HepG2 (cell line): ENCODE results near the gene MUSK.

Source experiments
- HMG20B ChIP-seq: conservative IDR thresholded peaks from 2 replicates; pipeline ENCODE4 v1.6.1; 2016; ENCODE audit warnings: missing genetic modification reagents, missing compliant biosample characterization
- MIER3 ChIP-seq: IDR thresholded peaks from 2 replicates; pipeline ENCODE4 v1.6.1; 2016; ENCODE audit warnings: missing compliant biosample characterization, borderline replicate concordance
- NCOA1 ChIP-seq: sonication (generic); formaldehyde crosslinking; IDR thresholded peaks from 2 replicates; pipeline ENCODE4 v1.9.0; 2021; ENCODE audit warnings: missing genetic modification reagents
- POLR2AphosphoS5 ChIP-seq: IDR thresholded peaks from 2 replicates; pipeline ENCODE4 v1.6.1; 2012; ENCODE audit warnings: low read depth, low read length
- SOX5 ChIP-seq: IDR thresholded peaks from 2 replicates; pipeline ENCODE4 v1.6.1; 2016; ENCODE audit warnings: borderline replicate concordance
- SP1 ChIP-seq, 2 experiments: fragments of 450-650 bp in 1 of 2; sonication (generic) in 1 of 2; formaldehyde crosslinking in 1 of 2; IDR thresholded peaks; 2 replicates each; pipeline versions ENCODE4 v1.4.0 to v1.6.1; 2016 to 2020; ENCODE audit warnings: missing genetic modification reagents in 1 of 2
- TAF1 ChIP-seq: sonication (generic); formaldehyde crosslinking; IDR thresholded peaks from 2 replicates; pipeline ENCODE4 v1.4.0; 2020; ENCODE audit warnings: missing genetic modification reagents
- ZBTB8A ChIP-seq: sonication (generic); formaldehyde crosslinking; IDR thresholded peaks from 2 replicates; pipeline ENCODE4 v1.4.0; 2020; ENCODE audit warnings: mild to moderate bottlenecking, low read depth, missing genetic modification reagents, borderline replicate concordance
- ZZZ3 ChIP-seq: sonication (generic); formaldehyde crosslinking; IDR thresholded peaks from 2 replicates; pipeline ENCODE4 v1.4.0; 2020; ENCODE audit warnings: missing genetic modification reagents, mild to moderate bottlenecking, borderline replicate concordance
- TF ChIP-seq, protein P1 (sequence below): IDR thresholded peaks from 2 replicates; pipeline ENCODE4 v1.6.1; 2016; ENCODE audit warnings: mild to moderate bottlenecking
- TF ChIP-seq, protein P2 (sequence below): sonication (generic); formaldehyde crosslinking; IDR thresholded peaks from 2 replicates; pipeline ENCODE4 v1.4.0; 2020; ENCODE audit warnings: missing genetic modification reagents
- TF ChIP-seq, protein P3 (sequence below): sonication (generic); formaldehyde crosslinking; IDR thresholded peaks from 2 replicates; pipeline ENCODE4 v1.8.0; 2022; ENCODE audit warnings: mild to moderate bottlenecking, missing genetic modification reagents; ENCODE audit not compliant: insufficient replicate concordance
- TF ChIP-seq, protein P4 (sequence below): sonication (generic); formaldehyde crosslinking; IDR thresholded peaks from 2 replicates; pipeline ENCODE4 v1.8.1; 2022; ENCODE audit warnings: low read depth, mild to moderate bottlenecking, missing genetic modification reagents

DNA sequence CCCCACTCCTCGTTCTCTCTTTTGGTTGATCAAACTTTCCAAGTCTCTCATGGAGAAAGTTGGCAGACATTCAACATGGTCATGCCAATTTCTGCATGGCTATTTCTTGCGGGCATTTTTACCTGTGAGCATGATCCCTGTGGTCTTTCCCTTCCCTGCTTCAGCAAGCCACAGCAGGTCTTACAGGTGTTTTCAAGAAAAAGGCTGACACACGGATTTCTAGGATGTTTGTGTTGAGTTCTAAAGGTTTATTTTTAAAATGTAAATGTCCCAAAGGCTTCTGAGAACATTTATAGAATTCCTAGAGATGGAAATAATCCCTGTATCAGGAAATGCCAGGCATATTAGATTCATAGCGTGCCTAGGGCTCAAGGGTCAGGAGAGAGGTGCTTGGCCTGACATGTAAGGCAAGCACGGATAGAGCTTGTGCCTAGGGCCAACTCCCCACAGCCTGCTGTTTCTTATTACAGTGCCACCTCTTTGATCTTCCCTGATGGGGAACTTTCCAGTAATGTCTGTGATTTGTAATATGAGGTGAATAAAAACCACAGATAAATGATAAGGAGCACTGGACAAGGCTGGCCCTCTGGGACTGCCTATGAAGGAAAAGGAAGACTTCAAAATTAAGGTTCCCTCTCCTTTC is 79.8 kb downstream of the MUSK start:
- TF ChIP-seq ZZZ3 (CRISPR knock-in tag) (no peak), SOX5 (no peak), HMG20B (CRISPR knock-in tag) (no peak), TAF1 (CRISPR knock-in tag) (no peak), MIER3 (CRISPR knock-in tag) (no peak), NCOA1 (no peak), SP1 (IDR thresholded peaks at IDR 0.05) (no peak), SP1 (CRISPR knock-in tag; IDR thresholded peaks at IDR 0.05) (no peak), POLR2AphosphoS5 (no peak), ZBTB8A (CRISPR knock-in tag) (no peak)
- TF ChIP-seq, protein P1, sequence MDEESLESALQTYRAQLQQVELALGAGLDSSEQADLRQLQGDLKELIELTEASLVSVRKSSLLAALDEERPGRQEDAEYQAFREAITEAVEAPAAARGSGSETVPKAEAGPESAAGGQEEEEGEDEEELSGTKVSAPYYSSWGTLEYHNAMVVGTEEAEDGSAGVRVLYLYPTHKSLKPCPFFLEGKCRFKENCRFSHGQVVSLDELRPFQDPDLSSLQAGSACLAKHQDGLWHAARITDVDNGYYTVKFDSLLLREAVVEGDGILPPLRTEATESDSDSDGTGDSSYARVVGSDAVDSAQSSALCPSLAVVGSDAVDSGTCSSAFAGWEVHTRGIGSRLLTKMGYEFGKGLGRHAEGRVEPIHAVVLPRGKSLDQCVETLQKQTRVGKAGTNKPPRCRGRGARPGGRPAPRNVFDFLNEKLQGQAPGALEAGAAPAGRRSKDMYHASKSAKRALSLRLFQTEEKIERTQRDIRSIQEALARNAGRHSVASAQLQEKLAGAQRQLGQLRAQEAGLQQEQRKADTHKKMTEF (CRISPR knock-in tag) = no peak
- TF ChIP-seq, protein P2, sequence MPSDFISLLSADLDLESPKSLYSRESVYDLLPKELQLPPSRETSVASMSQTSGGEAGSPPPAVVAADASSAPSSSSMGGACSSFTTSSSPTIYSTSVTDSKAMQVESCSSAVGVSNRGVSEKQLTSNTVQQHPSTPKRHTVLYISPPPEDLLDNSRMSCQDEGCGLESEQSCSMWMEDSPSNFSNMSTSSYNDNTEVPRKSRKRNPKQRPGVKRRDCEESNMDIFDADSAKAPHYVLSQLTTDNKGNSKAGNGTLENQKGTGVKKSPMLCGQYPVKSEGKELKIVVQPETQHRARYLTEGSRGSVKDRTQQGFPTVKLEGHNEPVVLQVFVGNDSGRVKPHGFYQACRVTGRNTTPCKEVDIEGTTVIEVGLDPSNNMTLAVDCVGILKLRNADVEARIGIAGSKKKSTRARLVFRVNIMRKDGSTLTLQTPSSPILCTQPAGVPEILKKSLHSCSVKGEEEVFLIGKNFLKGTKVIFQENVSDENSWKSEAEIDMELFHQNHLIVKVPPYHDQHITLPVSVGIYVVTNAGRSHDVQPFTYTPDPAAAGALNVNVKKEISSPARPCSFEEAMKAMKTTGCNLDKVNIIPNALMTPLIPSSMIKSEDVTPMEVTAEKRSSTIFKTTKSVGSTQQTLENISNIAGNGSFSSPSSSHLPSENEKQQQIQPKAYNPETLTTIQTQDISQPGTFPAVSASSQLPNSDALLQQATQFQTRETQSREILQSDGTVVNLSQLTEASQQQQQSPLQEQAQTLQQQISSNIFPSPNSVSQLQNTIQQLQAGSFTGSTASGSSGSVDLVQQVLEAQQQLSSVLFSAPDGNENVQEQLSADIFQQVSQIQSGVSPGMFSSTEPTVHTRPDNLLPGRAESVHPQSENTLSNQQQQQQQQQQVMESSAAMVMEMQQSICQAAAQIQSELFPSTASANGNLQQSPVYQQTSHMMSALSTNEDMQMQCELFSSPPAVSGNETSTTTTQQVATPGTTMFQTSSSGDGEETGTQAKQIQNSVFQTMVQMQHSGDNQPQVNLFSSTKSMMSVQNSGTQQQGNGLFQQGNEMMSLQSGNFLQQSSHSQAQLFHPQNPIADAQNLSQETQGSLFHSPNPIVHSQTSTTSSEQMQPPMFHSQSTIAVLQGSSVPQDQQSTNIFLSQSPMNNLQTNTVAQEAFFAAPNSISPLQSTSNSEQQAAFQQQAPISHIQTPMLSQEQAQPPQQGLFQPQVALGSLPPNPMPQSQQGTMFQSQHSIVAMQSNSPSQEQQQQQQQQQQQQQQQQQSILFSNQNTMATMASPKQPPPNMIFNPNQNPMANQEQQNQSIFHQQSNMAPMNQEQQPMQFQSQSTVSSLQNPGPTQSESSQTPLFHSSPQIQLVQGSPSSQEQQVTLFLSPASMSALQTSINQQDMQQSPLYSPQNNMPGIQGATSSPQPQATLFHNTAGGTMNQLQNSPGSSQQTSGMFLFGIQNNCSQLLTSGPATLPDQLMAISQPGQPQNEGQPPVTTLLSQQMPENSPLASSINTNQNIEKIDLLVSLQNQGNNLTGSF (CRISPR knock-in tag) = no peak
- TF ChIP-seq, protein P3, sequence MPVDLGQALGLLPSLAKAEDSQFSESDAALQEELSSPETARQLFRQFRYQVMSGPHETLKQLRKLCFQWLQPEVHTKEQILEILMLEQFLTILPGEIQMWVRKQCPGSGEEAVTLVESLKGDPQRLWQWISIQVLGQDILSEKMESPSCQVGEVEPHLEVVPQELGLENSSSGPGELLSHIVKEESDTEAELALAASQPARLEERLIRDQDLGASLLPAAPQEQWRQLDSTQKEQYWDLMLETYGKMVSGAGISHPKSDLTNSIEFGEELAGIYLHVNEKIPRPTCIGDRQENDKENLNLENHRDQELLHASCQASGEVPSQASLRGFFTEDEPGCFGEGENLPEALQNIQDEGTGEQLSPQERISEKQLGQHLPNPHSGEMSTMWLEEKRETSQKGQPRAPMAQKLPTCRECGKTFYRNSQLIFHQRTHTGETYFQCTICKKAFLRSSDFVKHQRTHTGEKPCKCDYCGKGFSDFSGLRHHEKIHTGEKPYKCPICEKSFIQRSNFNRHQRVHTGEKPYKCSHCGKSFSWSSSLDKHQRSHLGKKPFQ (CRISPR knock-in tag) = no peak
- TF ChIP-seq, protein P4, sequence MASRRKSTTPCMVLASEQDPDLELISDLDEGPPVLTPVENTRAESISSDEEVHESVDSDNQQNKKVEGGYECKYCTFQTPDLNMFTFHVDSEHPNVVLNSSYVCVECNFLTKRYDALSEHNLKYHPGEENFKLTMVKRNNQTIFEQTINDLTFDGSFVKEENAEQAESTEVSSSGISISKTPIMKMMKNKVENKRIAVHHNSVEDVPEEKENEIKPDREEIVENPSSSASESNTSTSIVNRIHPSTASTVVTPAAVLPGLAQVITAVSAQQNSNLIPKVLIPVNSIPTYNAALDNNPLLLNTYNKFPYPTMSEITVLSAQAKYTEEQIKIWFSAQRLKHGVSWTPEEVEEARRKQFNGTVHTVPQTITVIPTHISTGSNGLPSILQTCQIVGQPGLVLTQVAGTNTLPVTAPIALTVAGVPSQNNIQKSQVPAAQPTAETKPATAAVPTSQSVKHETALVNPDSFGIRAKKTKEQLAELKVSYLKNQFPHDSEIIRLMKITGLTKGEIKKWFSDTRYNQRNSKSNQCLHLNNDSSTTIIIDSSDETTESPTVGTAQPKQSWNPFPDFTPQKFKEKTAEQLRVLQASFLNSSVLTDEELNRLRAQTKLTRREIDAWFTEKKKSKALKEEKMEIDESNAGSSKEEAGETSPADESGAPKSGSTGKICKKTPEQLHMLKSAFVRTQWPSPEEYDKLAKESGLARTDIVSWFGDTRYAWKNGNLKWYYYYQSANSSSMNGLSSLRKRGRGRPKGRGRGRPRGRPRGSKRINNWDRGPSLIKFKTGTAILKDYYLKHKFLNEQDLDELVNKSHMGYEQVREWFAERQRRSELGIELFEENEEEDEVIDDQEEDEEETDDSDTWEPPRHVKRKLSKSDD (CRISPR knock-in tag) = no peak
